Measurements from ENCODE around the gene DTX1.

DNA sequence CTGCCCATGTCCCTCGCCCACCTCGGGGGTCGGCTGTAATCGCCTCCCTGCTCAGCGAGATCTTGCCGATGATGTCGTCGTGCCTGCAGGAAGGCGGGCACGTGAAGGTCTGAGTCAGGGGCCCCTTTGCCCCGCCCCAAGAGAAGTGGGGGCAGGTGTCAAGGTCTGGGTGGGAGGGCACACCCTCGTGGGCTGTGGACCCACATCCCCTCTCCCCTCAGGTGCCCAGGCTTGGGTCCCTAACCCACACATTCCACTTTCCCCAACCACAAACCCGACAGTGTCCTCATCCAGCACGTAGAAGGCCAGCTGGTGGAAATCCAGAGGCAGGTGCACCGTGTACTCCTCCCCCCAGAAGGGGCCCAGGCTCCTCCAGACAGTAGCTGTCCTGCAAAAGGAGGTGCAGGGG lies 71.3 kb downstream of the DTX1 start:
- TF ChIP-seq, protein P1, sequence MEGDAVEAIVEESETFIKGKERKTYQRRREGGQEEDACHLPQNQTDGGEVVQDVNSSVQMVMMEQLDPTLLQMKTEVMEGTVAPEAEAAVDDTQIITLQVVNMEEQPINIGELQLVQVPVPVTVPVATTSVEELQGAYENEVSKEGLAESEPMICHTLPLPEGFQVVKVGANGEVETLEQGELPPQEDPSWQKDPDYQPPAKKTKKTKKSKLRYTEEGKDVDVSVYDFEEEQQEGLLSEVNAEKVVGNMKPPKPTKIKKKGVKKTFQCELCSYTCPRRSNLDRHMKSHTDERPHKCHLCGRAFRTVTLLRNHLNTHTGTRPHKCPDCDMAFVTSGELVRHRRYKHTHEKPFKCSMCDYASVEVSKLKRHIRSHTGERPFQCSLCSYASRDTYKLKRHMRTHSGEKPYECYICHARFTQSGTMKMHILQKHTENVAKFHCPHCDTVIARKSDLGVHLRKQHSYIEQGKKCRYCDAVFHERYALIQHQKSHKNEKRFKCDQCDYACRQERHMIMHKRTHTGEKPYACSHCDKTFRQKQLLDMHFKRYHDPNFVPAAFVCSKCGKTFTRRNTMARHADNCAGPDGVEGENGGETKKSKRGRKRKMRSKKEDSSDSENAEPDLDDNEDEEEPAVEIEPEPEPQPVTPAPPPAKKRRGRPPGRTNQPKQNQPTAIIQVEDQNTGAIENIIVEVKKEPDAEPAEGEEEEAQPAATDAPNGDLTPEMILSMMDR (conservative IDR thresholded peaks at IDR 0.05; ENCODE audit: low read depth, low read length) = no peak
- TF ChIP-seq EZH2 (IDR thresholded peaks at IDR 0.05; ENCODE audit: low read length, unreplicated experiment) = no peak

Data from PC-3 (cell line).